Lower lobe of right lung (tissue), 2 donors: ENCODE results near the gene HDAC4. TPM values are rescaled to one million over a fixed set of nuclear protein-coding genes. Genes with fewer than 3 reads are reported as not detected.
"Not testable (repeated sequence)": the region's sequence is repeated elsewhere in the genome, so short reads cannot be mapped to it uniquely, and the experiment has no call there.

Source experiments
- ATAC-seq, 2 donors: fragments of 200-7000 bp; cut with Tn5 transposase; one replicate each; pipeline ENCODE4 v1.9.1; 2020 to 2022; ENCODE audit warnings: mild to moderate bottlenecking in 2 of 2, moderate library complexity in 2 of 2
- DNase-seq: peaks from one replicate; pipeline ENCODE4 v3.0.0-alpha.2; 2020
- H3K27ac ChIP-seq: fragments of 200-600 bp; one replicate; pipeline ENCODE4 v1.8.0; 2022
- H3K27me3 ChIP-seq: fragments of 200-600 bp; one replicate; pipeline ENCODE4 v1.8.0; 2022; ENCODE audit warnings: low read depth
- H3K36me3 ChIP-seq: fragments of 200-600 bp; one replicate; pipeline ENCODE4 v1.8.0; 2022; ENCODE audit warnings: mild to moderate bottlenecking
- H3K4me1 ChIP-seq: fragments of 200-600 bp; one replicate; pipeline ENCODE4 v1.8.0; 2022
- H3K4me3 ChIP-seq: fragments of 200-600 bp; one replicate; pipeline ENCODE4 v1.8.0; 2022; ENCODE audit warnings: mild to moderate bottlenecking
- H3K9me3 ChIP-seq: fragments of 200-600 bp; one replicate; pipeline ENCODE4 v1.8.0; 2022
- intact Hi-C: fragments of 100-400 bp; cut with DNase I; formaldehyde crosslinking; loops from one replicate; pipeline ENCODE4 v1.11.0; 2022
- total RNA-seq: library from RNA; stranded (reverse); fragmentation: NEBNext Ultra II Directional; extraction: Animal tissue kit (Norgen Biotek cat#: 25700); gene quantifications from one replicate; pipeline ENCODE4 v1.2.1, GENCODE V29; 2021
- TF ChIP-seq, protein P1 (sequence below): fragments of 200-600 bp; IDR thresholded peaks from one replicate; pipeline ENCODE4 v1.8.0; 2022; ENCODE audit warnings: antibody characterized with exemption, mild to moderate bottlenecking
- donor health status: DM: no; HTN: yes; CAD: no; lungs with severe emphysema.

HDAC4 gene
- total RNA-seq, 1 donor from 2014 or later: 44.9 TPM

DNA sequence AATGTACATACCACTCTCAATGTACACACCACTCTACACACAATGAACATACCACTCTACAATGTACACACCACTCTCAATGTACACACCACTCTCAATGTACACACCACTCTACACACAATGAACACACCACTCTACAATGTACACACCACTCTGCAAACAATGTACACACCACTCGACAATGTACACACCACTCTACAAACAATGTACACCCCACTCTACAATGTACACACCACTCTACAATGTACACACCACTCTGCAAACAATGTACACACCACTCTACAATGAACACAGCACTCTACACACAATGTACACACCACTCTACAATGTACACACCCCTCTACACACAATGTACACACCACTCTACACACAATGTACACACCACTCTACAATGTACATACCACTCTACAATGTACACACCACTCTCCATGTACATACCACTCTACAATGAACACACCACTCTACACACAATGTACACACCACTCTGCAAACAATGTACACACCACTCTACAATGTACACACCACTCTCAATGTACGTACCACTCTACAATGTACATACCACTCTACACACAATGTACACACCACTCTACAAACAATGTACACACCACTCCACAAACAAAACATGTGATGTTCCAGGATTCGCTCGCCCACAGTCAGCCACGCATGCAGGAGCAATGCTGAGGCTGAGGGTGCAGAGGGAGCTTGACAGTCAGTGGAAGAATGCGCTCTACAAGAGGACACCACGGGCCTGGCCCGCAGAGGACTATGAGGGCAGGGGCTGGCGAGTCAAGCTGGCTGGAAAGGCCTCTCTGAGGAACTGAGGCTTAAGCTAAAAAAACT lies 118.2 kb downstream of the HDAC4 start:
- TF ChIP-seq, protein P1, sequence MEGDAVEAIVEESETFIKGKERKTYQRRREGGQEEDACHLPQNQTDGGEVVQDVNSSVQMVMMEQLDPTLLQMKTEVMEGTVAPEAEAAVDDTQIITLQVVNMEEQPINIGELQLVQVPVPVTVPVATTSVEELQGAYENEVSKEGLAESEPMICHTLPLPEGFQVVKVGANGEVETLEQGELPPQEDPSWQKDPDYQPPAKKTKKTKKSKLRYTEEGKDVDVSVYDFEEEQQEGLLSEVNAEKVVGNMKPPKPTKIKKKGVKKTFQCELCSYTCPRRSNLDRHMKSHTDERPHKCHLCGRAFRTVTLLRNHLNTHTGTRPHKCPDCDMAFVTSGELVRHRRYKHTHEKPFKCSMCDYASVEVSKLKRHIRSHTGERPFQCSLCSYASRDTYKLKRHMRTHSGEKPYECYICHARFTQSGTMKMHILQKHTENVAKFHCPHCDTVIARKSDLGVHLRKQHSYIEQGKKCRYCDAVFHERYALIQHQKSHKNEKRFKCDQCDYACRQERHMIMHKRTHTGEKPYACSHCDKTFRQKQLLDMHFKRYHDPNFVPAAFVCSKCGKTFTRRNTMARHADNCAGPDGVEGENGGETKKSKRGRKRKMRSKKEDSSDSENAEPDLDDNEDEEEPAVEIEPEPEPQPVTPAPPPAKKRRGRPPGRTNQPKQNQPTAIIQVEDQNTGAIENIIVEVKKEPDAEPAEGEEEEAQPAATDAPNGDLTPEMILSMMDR: no peak
- DNase-seq: no peak
- Histone ChIP-seq H3K9me3 (no peaks in the 10 kb centered on the region), H3K27ac (no peak overlapping the region), H3K4me1 (peaks cover 36% of the 10 kb centered on the region), H3K27me3 (no peaks in the 10 kb centered on the region), H3K4me3 (no peak overlapping the region), H3K36me3 (no peaks in the 10 kb centered on the region)
- intact Hi-C loops: no loop called here
- no peak for ATAC-seq

DNA sequence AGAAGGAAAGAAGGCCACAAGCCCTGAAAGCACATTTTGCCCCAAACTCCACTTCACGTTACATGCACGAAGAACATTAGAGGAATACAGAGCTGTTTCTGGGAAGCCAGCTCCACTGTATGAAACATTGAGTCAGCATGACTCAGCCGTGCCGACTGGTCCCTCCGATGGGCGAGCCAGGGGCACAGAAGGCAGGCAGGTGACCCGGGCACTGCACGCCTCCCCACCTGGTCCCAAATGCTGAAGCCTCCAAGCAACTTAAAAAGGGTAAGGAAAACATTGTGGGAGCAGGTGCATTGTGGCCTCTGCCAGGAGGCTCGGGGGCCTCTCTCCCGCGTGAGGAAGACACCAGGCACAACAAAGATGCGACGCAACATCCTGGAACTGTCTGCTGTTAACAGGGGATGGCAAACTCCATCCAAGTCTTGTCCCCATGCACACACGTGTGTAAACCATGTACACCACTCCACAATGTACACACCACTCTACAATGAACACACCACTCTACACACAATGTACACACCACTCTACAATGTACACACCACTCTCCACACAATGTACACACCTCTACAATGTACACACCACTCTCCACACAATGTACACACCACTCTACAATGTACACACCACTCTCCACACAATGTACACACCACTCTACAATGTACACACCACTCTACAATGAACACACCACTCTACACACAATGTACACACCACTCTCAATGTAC lies 120.4 kb downstream of the HDAC4 start:
- H3K27ac ChIP-seq, H3K9me3 ChIP-seq, H3K4me3 ChIP-seq, H3K36me3 ChIP-seq, intact Hi-C loops, DNase-seq, ATAC-seq, H3K27me3 ChIP-seq: not testable (repeated sequence)
- peaks cover 36% of the 10 kb centered on the region for H3K4me1 ChIP-seq

DNA sequence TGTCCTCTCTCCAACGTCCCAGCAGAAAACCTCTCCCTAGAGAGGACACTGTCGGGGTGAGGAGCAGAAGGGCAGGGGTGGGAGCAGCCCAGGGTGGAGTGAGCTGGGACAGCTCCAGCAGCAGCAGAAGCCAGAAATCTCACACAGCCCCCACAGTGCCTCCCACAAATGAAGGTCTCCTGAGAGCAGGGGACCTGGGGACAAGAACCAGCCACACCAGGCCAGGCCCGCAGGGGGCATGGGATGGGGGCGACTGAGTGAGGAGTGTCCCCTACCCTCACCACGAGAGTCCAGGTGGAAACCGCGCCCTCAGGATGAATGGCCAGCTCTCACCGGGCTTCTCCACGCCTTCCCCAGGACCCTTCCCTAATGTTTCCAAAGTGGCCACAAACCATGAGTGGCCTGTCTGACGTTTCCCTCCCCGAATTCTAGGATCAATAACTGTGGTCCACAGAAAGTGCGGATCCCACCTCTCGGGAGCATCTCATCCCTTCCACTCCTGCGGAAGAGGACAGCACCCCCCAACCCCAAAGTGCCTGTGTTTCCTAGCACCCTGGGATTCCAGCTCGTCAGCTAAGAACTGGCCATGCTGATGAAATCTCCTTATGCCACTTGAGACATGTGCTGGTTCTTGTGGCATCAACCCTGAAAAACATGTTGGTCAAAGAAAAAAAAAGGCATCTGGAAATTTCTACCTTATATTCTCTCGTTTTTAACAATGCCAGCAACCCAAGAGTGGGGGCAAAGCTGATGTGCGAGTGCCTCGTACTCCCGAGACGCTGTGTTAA lies 121.1 kb downstream of the HDAC4 start:
- no peak for DNase-seq
- H3K9me3 ChIP-seq: no peaks in the 10 kb centered on the region
- H3K36me3 ChIP-seq: no peaks in the 10 kb centered on the region
- TF ChIP-seq, protein P1: no peak
- H3K27me3 ChIP-seq: no peaks in the 10 kb centered on the region
- no peak for ATAC-seq
- no peak overlapping the region for H3K4me3 ChIP-seq
- intact Hi-C loops: no loop called here
- peaks cover 36% of the 10 kb centered on the region for H3K4me1 ChIP-seq
- H3K27ac ChIP-seq: no peak overlapping the region

DNA sequence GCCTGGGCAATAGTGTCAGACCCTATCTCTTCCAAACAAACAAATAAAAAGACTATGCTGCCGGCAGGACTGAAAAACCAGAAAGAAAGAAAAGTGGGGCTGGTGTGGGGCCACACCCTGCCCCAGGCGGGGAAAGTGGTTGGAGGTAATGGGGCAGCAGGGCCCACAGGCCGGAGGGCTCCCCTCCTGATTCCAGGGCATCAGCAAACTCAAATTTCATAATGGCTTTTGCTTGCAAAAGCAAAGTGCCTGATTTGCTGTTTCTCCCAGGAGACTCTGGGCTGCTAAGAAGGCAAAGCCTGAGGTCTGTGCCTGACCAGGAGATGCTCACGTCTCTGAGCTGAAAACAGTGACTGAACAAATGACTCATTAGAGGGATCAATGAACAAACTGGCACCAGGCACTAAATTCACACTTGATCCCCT lies 121.9 kb downstream of the HDAC4 start:
- Histone ChIP-seq H3K36me3 (no peaks in the 10 kb centered on the region), H3K27me3 (no peaks in the 10 kb centered on the region), H3K4me1 (peaks cover 35% of the 10 kb centered on the region), H3K4me3 (no peak overlapping the region), H3K9me3 (no peaks in the 10 kb centered on the region), H3K27ac (no peak overlapping the region)
- TF ChIP-seq, protein P1: no peak
- intact Hi-C loops: no loop called here
- DNase-seq: no peak
- no peak for ATAC-seq

DNA sequence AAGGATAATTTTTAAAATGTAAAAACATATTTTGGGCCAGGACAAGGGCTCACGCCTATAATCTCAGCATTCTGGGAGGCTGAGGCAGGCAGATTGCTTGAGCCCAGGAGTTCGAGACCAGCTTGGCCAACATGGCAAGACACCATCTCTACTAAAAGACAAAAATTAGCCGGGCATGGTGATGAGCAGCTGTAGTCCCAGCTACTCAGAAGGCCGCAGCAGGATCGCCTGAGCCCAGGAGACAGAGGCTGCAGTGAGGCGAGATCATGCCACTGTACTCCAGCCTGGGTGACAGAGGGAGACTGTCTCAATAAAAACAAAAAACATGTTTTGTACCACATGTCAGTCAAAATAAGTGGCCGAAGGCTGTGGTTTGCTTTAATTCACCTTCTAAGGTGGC lies 122.5 kb downstream of the HDAC4 start:
- intact Hi-C loops: no loop called here
- no peak for DNase-seq

More for the DNA sequence above, 122.5 kb downstream of the HDAC4 start:
- no peak for ATAC-seq
- Histone ChIP-seq H3K27ac (no peak overlapping the region), H3K36me3 (no peaks in the 10 kb centered on the region), H3K4me1 (peaks cover 35% of the 10 kb centered on the region), H3K4me3 (no peak overlapping the region), H3K27me3 (no peaks in the 10 kb centered on the region), H3K9me3 (no peaks in the 10 kb centered on the region)
- TF ChIP-seq, protein P1: no peak
